Esophagus mucosa (tissue), 1 donor: ENCODE results near the gene ATP4A. TPM values are rescaled to one million over a fixed set of nuclear protein-coding genes. Genes with fewer than 3 reads are reported as not detected.

ENCODE experiments used
- ATAC-seq: fragments of 200-7000 bp; cut with Tn5 transposase; one replicate; pipeline ENCODE4 v1.9.1; 2020
- total RNA-seq: library from RNA; stranded (reverse); gene quantifications from one replicate; pipeline ENCODE4 v1.2.4, GENCODE V29; 2023
- donor health status: DM: yes; HTN: yes; CAD: no.

ATP4A gene
- total RNA-seq, 1 donor from 2014 or later = not detected

GRCh38 chr19:35524181-35524837 is 39.1 kb downstream of the ATP4A start:
- no peak for ATAC-seq

- ATAC-seq = no peak
Observed at GRCh38 chr19:35522745-35523327, 40.6 kb downstream of the ATP4A start.

GRCh38 chr19:35521124-35521743 is 42.2 kb downstream of the ATP4A start:
- no peak for ATAC-seq

- peak; percentile 90 for ATAC-seq
Observed at GRCh38 chr19:35519291-35519690, 44.2 kb downstream of the ATP4A start.

- ATAC-seq = peak; percentile 44
Observed at GRCh38 chr19:35518313-35518712, 45.1 kb downstream of the ATP4A start.

GRCh38 chr19:35517342-35517741 is 46.1 kb downstream of the ATP4A start:
- ATAC-seq = no peak

- ATAC-seq = no peak
Observed at GRCh38 chr19:35516310-35516709, 47.1 kb downstream of the ATP4A start.

- peak; percentile 4 for ATAC-seq
Observed at GRCh38 chr19:35514282-35514809, 49.1 kb downstream of the ATP4A start.

GRCh38 chr19:35513628-35514281 is 49.7 kb downstream of the ATP4A start, which contains the start of gene DMKN:
DMKN (minus strand) TSS chr19:35513649; CDS start chr19:35513475, 174 bp downstream.
- ATAC-seq = peak; percentile 79

- ATAC-seq = no peak
Observed at GRCh38 chr19:35512831-35513627, 50.4 kb downstream of the ATP4A start.

- no peak for ATAC-seq
Observed at GRCh38 chr19:35511337-35511736, 52.1 kb downstream of the ATP4A start.

GRCh38 chr19:35510626-35510964 is 52.9 kb downstream of the ATP4A start:
- no peak for ATAC-seq

- ATAC-seq = peak; percentile 69
Observed at GRCh38 chr19:35509861-35510625, 53.4 kb downstream of the ATP4A start.

- ATAC-seq = peak; percentile 68
Observed at GRCh38 chr19:35509018-35509652, 54.3 kb downstream of the ATP4A start.

- no peak for ATAC-seq
Observed at GRCh38 chr19:35508129-35508528, 55.3 kb downstream of the ATP4A start.

- no peak for ATAC-seq
Observed at GRCh38 chr19:35507561-35507960, 55.9 kb downstream of the ATP4A start.

- no peak for ATAC-seq
Observed at GRCh38 chr19:35506011-35506410, 57.4 kb downstream of the ATP4A start.

GRCh38 chr19:35502751-35503150 is 60.7 kb downstream of the ATP4A start:
- no peak for ATAC-seq

GRCh38 chr19:35501684-35502083 is 61.8 kb downstream of the ATP4A start:
- peak; percentile 24 for ATAC-seq

- no peak for ATAC-seq
Observed at GRCh38 chr19:35500611-35501010, 62.8 kb downstream of the ATP4A start.
